Uterus (tissue), 2 donors: ENCODE measurements around the gene ABCC6.

ENCODE experiments used
- POLR2A ChIP-seq, 2 donors: fragments of 450-650 bp; IDR thresholded peaks; one replicate each; pipeline ENCODE4 v1.6.1; 2016; ENCODE audit warnings: antibody characterized with exemption in 2 of 2, mild to moderate bottlenecking in 1 of 2, moderate library complexity in 1 of 2
- TF ChIP-seq, protein P1 (sequence below), 4 experiments: fragments of 200-600 bp in 2 of 4; fragments of 450-650 bp in 2 of 4; sonication (generic) in 2 of 4; IDR thresholded peaks; one replicate each; pipeline ENCODE4 v1.5.1; 2016 to 2019; ENCODE audit warnings: antibody characterized with exemption in 4 of 4, mild to moderate bottlenecking in 2 of 4, moderate library complexity in 1 of 4

GRCh38 chr16:16100631-16101030, 122.7 kb downstream of the ABCC6 start:
- TF ChIP-seq, protein P1, sequence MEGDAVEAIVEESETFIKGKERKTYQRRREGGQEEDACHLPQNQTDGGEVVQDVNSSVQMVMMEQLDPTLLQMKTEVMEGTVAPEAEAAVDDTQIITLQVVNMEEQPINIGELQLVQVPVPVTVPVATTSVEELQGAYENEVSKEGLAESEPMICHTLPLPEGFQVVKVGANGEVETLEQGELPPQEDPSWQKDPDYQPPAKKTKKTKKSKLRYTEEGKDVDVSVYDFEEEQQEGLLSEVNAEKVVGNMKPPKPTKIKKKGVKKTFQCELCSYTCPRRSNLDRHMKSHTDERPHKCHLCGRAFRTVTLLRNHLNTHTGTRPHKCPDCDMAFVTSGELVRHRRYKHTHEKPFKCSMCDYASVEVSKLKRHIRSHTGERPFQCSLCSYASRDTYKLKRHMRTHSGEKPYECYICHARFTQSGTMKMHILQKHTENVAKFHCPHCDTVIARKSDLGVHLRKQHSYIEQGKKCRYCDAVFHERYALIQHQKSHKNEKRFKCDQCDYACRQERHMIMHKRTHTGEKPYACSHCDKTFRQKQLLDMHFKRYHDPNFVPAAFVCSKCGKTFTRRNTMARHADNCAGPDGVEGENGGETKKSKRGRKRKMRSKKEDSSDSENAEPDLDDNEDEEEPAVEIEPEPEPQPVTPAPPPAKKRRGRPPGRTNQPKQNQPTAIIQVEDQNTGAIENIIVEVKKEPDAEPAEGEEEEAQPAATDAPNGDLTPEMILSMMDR (IDR thresholded peaks at IDR 0.05), result no peak
- no peak for TF ChIP-seq POLR2A (IDR thresholded peaks at IDR 0.05)
